Activated T-cell treated with anti-CD3 and anti-CD28 coated beads for 24 hours (primary cell): ENCODE results near the gene PNCK.

Experiments
- DNase-seq: peaks from one replicate; pipeline ENCODE4 v3.0.0-alpha.2; 2020; ENCODE audit warnings: low read depth

PNCK gene

DNA sequence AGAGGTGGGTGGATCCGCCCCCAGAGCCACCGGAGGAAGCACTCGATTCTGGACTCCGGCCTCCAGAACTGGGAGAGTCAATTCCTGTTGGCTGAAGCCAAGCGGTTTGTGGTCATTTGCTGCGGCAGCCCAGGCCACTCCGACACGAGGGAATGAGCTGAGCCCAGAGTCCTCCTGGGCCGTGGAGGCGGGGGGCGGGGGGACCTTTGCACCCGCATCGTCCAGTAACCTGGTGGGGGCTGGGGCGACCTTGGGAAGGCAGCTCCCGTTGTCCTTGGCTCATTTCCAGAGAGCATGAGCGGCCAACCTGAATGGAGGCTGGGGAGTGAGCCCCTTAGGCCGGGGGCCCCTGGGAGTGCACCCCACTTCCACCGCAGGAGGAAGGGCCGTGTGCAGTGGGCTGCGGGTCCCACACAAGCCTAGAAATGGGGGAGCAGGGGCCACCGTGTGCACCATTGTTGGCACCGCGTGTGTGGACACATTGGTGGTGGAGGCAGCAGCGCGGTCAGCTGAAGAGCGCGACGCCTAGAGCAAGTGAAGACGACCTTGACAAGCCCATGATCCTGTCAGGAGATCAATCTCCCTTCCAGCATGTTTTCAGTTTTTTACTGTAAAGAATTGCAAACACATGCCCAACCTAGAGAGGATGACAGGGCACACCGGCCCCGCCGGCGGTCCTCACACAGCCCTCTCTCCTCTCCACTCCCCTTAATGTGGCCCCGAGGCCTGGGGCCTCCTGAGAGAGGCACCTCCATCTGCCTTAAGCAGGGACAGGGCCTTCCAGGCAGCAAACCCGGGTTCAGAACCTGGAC, 46.5 kb downstream of the PNCK start:
- DNase-seq: no peak

DNA sequence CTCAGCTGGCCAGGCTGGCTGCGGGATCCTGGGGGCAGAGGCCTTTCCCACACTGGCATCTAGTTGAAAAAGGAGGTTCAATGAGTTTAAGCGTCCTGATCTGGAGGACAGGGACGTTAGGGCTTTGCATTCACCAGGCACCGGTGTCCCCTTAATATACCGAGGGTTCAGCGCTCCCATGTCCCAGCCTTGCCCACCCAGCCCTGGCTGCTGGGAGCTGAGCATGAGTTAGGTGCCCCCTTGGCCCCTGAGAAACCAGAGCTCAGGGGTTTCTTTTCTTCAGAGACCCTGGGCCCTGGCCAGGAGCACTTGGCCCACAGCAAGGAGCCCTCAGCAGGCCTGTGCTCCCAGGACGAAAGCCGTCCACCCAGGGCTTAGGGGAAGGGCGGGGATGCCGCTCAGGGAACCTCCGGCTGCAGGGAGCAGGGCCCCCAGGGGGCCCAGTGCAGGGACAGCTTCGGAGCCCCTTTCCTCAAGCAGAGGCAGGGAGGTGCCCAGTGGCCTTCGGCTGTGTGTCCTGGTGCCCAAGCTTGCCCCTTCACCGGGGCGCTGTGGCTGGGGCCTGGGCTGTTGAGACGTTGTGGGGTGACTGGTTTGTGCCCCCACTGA, 47.5 kb downstream of the PNCK start:
- DNase-seq: no peak

DNA sequence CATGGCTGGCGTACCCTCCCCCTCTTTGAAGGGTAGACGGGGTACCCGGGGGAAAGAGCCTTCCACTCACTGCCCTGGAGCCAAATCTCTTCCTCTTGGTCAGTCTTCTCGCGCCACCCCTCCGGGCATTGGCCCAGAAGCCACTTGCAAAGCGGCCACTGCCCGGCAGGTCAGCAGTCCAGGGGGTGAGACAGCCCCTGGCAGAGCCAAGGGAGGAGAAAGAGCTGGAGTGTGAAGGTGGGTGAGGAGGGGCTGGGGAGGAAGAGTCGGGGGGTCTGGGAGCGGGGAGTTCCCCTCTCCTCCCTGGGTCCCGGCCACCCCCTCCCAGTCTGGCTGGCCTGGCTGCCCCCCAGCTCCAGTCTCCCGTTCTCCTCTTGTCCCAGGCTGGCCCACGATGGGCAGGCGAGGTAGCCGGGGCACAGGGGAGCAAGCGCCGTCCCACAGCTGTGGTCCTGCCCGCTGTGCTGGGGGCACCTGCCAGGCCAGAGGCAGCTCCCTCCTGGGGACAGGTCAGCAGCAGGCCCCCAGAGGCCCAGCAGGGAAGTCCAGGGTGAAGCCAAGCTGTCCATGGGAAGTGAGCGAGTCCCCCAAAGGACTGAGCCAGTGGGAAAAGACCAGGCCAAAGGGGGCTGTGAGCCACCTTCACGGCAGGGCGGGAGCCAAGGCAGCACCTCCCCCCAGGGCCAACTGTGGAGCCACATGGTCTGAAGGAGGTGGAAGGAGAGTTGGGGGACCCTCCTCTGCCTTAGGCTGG, 48.2 kb downstream of the PNCK start:
- DNase-seq: no peak

DNA sequence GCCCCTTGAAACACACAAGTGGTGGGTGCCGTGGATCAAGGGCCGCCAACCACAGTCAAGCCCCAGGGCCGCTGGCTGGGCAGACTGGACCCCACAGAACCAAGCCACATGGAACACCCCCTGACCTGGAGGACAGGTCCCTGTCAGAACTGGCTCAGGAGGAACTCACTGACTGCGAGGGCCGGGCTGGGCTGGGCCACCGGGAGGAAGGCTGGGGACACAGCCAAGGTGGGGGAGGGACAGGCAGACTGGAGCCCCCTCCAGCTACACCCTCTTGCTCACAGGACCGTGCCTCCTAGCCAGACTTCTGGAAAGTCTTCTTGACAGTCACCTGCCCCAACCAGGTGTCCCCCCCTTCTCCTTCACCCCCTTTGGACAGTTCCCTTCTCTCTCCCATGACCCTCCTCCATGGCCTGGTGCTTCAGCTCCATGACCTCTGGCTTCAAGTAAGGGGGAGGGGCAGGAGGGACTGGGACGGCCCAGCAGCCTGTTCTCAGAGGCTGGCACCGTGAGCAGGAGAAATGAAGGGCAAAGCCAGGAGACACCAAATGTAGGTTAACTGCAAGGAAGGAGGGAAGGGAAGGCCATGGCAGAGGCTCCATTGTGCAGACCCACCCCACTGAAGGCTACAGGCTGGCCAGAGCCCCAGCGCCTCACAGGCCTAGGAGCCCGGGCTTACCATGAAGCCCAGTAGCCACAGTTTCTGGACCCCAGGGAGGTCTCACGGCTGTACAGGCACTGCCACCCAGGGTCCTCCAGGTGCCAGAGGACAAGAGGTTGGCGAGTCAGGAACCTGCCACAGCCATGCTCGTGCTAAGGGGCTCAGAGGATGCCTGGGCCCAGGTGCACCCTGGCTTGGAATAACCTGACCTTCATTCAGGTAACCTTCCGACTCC, 49.2 kb downstream of the PNCK start:
- no peak for DNase-seq

DNA sequence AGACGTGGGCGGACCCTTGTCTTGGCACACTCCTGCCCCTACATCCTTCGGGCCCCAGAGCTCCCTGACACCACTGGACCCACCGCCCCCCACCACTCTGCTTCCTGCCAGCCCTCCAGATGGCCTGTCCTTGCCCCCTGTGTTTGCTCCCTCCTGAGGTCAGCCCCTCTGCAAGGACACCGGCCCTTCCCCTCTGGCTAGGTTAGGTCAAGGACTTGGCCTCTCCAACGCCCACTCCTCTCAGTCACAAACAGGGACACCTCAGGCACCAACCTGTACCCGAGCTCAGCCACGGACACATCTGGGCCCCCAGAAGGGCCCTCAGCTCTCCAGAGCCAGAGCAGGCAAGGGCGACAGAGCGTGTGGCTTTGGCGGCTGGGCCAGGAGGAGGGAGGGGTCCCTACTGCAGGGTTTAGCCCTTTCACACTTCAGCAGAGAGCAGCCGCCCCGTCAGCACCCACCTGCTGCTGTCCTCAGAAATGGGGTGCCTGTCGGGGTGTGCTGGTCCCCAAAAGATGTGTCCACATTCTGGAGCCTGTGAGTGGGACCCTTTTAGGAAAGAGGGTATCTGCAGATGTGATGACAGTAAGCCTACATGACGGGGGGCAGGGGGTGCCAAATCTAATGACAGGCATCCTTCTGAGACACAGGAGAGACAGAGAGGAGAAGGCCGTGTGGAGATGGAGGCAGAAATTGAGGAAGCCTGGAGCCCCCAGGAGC, 50.1 kb downstream of the PNCK start:
- DNase-seq: no peak

DNA sequence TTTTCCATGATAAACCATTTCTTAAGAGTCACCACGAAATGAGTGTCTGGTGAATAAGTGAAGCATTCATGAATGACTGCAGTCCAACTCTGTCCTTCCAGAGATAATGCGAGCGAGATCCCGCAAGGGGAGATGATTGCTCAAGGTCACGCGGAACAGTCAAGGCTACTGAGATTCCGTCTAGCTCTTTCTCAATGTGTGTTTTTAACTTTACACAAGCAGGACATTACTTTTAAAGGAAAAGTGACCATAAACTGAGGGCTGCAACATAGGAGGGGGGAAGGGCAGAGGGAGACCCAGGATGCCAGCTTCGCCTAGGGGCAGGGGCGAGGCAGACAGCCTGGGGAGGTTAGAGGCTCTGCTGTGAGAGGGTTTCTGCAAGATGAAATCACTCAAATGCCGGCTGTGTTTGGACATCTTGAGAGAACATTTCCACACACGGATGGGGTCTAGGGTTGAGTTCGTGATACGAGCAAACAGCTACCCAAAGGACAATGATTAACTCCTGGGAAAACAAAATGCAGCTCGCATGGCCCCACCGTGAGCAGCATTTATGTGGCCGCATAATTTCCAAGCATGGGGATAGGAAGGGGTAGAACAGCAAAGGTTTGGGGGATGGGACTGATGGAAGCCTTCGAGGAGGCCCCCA, 50.8 kb downstream of the PNCK start:
- no peak for DNase-seq

DNA sequence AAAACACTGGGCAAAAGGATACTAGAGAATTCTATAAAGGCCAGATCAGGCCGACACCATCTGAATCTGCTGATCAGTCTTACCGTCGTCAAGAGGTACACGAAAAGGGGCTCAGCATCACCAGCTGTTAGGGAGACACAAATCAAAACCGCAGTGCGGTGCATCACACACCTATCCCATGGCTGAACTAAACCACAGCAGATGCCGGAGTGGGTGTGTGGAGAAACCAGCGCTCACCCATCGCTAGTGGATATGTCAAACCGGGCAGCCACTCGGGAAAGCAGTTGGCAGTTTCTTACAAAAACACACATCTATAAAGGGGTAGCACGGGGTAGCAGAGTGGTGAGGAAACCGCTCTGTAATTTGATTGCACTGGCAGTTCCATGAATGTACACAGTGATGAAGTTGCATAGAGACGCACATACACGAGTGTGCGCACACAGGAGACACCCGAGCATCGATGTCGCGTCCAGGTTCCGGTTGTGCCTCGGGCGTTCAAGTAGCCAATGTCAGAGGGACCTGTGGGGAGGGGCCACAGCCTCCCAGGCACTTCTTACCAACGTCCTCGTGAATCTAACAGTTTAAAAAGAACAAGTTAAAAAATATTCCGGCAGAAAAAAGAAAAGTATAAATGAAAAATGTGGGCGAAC, 51.5 kb downstream of the PNCK start:
- DNase-seq: no peak

DNA sequence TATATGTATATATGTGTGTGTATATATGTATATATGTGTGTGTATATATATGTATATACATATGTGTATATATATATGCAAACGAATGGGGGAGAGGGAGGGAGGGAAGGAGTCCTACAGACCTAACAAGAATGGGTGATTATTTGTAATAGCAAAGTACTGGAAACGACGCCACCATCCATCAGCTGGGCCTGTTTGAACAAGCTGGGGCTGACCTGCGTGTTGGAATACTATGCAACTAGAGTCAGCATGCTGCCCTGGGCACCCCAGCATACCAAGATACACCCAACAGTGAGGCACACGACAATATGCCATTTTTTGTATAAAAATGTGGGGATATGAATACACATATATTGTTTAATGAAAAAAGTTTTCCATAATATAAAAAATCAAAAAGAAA, 53.0 kb downstream of the PNCK start:
- no peak for DNase-seq
